ENCODE data around the gene CDC42BPB. TPM values are rescaled to one million over a fixed set of nuclear protein-coding genes. Genes with fewer than 3 reads are reported as not detected.
"Not testable (repeated sequence)": the region's sequence is repeated elsewhere in the genome, so short reads cannot be mapped to it uniquely, and the experiment has no call there.

CDC42BPB gene
- total RNA-seq, 1 experiment from 2014 or later: 103 TPM

- no peak overlapping the region for H4K5ac ChIP-seq (ENCODE audit: insufficient read length, low read depth, low read length)
- H3K4me2 ChIP-seq (ENCODE audit: insufficient read depth, insufficient read length, low read length): no peak overlapping the region
- no peaks in the 10 kb centered on the region for H3K27me3 Mint-ChIP-seq (ENCODE audit: low read depth)
- 0 out of 2 replicates have a peak, but pooled peaks cover 3% of the 10 kb centered on the region for H3K4me1 ChIP-seq (ENCODE audit: insufficient read depth, low read length)
- no peak overlapping the region for H3T11ph ChIP-seq (ENCODE audit: low read length)
- H3K9me3 ChIP-seq (ENCODE audit: control insufficient read depth, low read depth, low read length): no peaks in the 10 kb centered on the region
- no peak overlapping the region for H2AFZ ChIP-seq (ENCODE audit: low read length)
- no peak overlapping the region for H3K27ac Mint-ChIP-seq
- no peaks in the 10 kb centered on the region for H3K23me2 ChIP-seq (ENCODE audit: insufficient read length, low read depth, low read length, poor library complexity, severe bottlenecking)
- H3K9me3 Mint-ChIP-seq: peaks cover 6 to 8% of the 10 kb centered on the region in 2 experiments; a peak in 3 of 5 replicates
- no peak overlapping the region for H2BK120ac ChIP-seq (ENCODE audit: low read depth, low read length, poor library complexity, severe bottlenecking)
- H3K4me1 Mint-ChIP-seq: peaks cover 21 to 34% of the 10 kb centered on the region in 2 experiments
- no peak overlapping the region for H2AK5ac ChIP-seq (ENCODE audit: insufficient read length, low read length)
- no peak overlapping the region for H3K27ac ChIP-seq (ENCODE audit: insufficient read length, low read depth, low read length)
- H3K4me3 Mint-ChIP-seq: no peak overlapping the region
- no peak overlapping the region for H2BK12ac ChIP-seq (ENCODE audit: insufficient read length, low read depth, low read length)
- TF ChIP-seq CTCF (conservative IDR thresholded peaks at IDR 0.05): no peak
- H3K79me2 ChIP-seq (ENCODE audit: insufficient read depth, low read length): peaks cover 5% of the 10 kb centered on the region; the same call in 1 of the 2 replicates
- no peak overlapping the region for H4K91ac ChIP-seq (ENCODE audit: insufficient read length, low read depth, low read length)
- H3K23ac ChIP-seq (ENCODE audit: insufficient read length, low read depth, low read length): no peak overlapping the region
- no peaks in the 10 kb centered on the region for H3K27me3 ChIP-seq (ENCODE audit: insufficient read depth, low read length)
- no peak overlapping the region for H2BK20ac ChIP-seq (ENCODE audit: low read depth, low read length, poor library complexity, severe bottlenecking)
- H3K79me1 ChIP-seq (ENCODE audit: insufficient read depth, low read depth, low read length, poor library complexity, severe bottlenecking): peaks cover 3% of the 10 kb centered on the region
- no peak overlapping the region for H3K18ac ChIP-seq (ENCODE audit: insufficient read length, low read depth, low read length)
- peaks cover 9 to 13% (median 9%) of the 10 kb centered on the region in 3 experiments for H3K36me3 Mint-ChIP-seq (ENCODE audit: insufficient read depth in 1 of 3, low read depth in 3 of 3)
- DNase-seq: no peak
- no peaks in the 10 kb centered on the region for H4K20me1 ChIP-seq (ENCODE audit: control insufficient read depth, insufficient read depth, insufficient read length)
- no peak overlapping the region for H3K4ac ChIP-seq (ENCODE audit: low read depth, low read length)
- no peak overlapping the region for H2BK15ac ChIP-seq (ENCODE audit: low read depth, low read length)
- H3K14ac ChIP-seq (ENCODE audit: insufficient read depth, low read length): no peak overlapping the region
- no peak overlapping the region for H3K9ac ChIP-seq (ENCODE audit: extremely low read depth, insufficient read length, low read length)
- no CpG with 5 or more reads among the region's 3 CpGs for WGBS (ENCODE audit: extremely low coverage, insufficient read length, low lambda C conversion rate)
- no peak overlapping the region for H4K8ac ChIP-seq (replicated peaks; ENCODE audit: insufficient read length, low read depth, low read length)
- no peak overlapping the region for H2BK5ac ChIP-seq (ENCODE audit: insufficient read length, low read length)
- H3K56ac ChIP-seq (ENCODE audit: insufficient read length, low read depth, low read length): no peak overlapping the region
These were observed 30.4 kb downstream of the CDC42BPB start for GRCh38 chr14:103026988-103027387.

GRCh38 chr14:103026196-103026595, 31.2 kb downstream of the CDC42BPB start:
- WGBS (ENCODE audit: extremely low coverage, insufficient read length, low lambda C conversion rate): no CpG with 5 or more reads among the region's 6 CpGs
- not testable (repeated sequence) for H3K4me2 ChIP-seq (ENCODE audit: insufficient read depth, insufficient read length, low read length); H4K5ac ChIP-seq (ENCODE audit: insufficient read length, low read depth, low read length); H4K91ac ChIP-seq (ENCODE audit: insufficient read length, low read depth, low read length); H3K56ac ChIP-seq (ENCODE audit: insufficient read length, low read depth, low read length); H3K18ac ChIP-seq (ENCODE audit: insufficient read length, low read depth, low read length); H3K27ac Mint-ChIP-seq; H2AFZ ChIP-seq (ENCODE audit: low read length); DNase-seq; H3K23ac ChIP-seq (ENCODE audit: insufficient read length, low read depth, low read length); H3K27me3 Mint-ChIP-seq (ENCODE audit: low read depth); H2AK5ac ChIP-seq (ENCODE audit: insufficient read length, low read length); H3K9me3 ChIP-seq (ENCODE audit: control insufficient read depth, low read depth, low read length); H3K27me3 ChIP-seq (ENCODE audit: insufficient read depth, low read length); H2BK20ac ChIP-seq (ENCODE audit: low read depth, low read length, poor library complexity, severe bottlenecking); H3K4ac ChIP-seq (ENCODE audit: low read depth, low read length); H3K14ac ChIP-seq (ENCODE audit: insufficient read depth, low read length); H4K8ac ChIP-seq (replicated peaks; ENCODE audit: insufficient read length, low read depth, low read length); H4K20me1 ChIP-seq (ENCODE audit: control insufficient read depth, insufficient read depth, insufficient read length); H2BK120ac ChIP-seq (ENCODE audit: low read depth, low read length, poor library complexity, severe bottlenecking); H2BK15ac ChIP-seq (ENCODE audit: low read depth, low read length); H3K23me2 ChIP-seq (ENCODE audit: insufficient read length, low read depth, low read length, poor library complexity, severe bottlenecking); H3K9ac ChIP-seq (ENCODE audit: extremely low read depth, insufficient read length, low read length); H3K79me2 ChIP-seq (ENCODE audit: insufficient read depth, low read length); H3K4me1 ChIP-seq (ENCODE audit: insufficient read depth, low read length); H3K27ac ChIP-seq (ENCODE audit: insufficient read length, low read depth, low read length); H3K79me1 ChIP-seq (ENCODE audit: insufficient read depth, low read depth, low read length, poor library complexity, severe bottlenecking); H3K9me3 Mint-ChIP-seq; H3T11ph ChIP-seq (ENCODE audit: low read length); H2BK5ac ChIP-seq (ENCODE audit: insufficient read length, low read length); H3K4me3 Mint-ChIP-seq; H2BK12ac ChIP-seq (ENCODE audit: insufficient read length, low read depth, low read length)
- Mint-ChIP-seq H3K36me3 (ENCODE audit: insufficient read depth in 1 of 3, low read depth in 3 of 3) (peaks cover 13 to 18% (median 14%) of the 10 kb centered on the region in 3 experiments), H3K4me1 (peaks cover 27 to 39% of the 10 kb centered on the region in 2 experiments)

Data from H9 (cell line).